ENCODE measurements around the gene HOXA9.

The HOXA9 gene

DNA sequence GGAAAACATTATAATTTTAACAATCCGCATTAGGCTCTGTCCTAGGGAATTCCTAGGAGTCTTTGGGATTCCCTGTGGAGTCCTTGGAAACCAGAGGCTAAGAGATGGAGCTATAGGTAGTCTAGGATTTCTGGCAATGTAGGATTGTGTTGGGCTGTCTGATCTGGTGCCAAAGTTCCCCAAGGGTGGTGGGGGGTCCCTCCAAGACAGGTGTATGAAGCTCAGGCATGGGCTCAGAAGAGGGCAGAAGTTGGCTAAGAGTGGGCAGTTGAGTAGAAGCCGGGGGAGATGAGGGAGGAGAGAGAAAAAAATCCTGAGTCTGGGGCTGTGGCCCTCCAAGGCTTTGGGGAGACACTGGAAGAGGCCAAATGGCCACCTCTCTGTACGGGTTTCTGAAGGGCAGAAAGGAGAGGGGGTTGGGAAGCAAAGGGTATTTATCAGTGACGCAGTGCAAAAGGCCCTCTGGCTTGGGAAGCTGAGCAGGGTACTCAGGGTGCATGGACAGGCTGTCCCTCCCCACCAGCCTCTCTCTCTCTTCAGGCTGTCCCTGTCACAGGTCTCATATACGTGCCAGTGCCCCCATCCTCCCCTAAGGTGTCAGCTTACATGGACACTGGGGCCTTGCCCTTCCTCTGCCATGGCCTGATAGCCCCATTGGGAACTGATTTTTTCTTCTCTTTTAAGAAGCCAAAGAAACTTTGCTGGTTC, 18.7 kb downstream of the HOXA9 start:
- Histone ChIP-seq H3K27me3 (ENCODE audit: control insufficient read depth, insufficient read depth, low read length) (peaks cover 74% of the 10 kb centered on the region), H3K4me3 (ENCODE audit: low read length) (no peak overlapping the region), H3K4me1 (ENCODE audit: control insufficient read depth, insufficient read depth, low read length) (peaks cover 32% of the 10 kb centered on the region), H3K9me3 (ENCODE audit: control insufficient read depth, low read length) (no peaks in the 10 kb centered on the region), H3K36me3 (ENCODE audit: control insufficient read depth, insufficient read depth, low read length) (no peaks in the 10 kb centered on the region), H3K9ac (ENCODE audit: low read length) (no peak overlapping the region)

DNA sequence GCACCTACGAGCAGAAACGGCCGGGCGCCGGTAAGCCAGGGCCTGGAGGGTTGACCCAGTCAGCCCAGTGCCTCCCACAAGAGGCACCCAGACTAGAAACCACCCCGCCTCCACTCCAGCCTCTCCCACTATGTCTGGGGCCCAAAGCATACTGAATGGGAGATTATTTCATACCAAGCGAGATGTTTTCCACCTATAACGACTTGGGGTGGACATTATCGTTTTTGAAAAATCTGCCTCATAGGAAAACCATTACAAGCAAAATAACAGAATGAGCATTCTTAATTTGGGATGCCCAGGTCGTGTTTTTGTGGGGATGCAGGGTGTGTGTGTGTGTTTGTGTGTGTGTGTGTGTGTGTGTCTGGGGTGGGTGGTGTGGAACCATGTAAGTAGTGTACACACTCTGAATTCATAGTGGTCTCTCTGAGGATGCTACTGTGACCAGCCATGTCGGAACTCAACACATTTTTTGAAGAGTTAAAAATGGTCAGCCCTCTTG, 19.4 kb downstream of the HOXA9 start:
- H3K36me3 ChIP-seq (ENCODE audit: control insufficient read depth, insufficient read depth, low read length): no peaks in the 10 kb centered on the region
- no peak overlapping the region for H3K9ac ChIP-seq (ENCODE audit: low read length)
- no peaks in the 10 kb centered on the region for H3K9me3 ChIP-seq (ENCODE audit: control insufficient read depth, low read length)
- H3K4me3 ChIP-seq (ENCODE audit: low read length): no peak overlapping the region
- H3K27me3 ChIP-seq (ENCODE audit: control insufficient read depth, insufficient read depth, low read length): peaks cover 67% of the 10 kb centered on the region
- H3K4me1 ChIP-seq (ENCODE audit: control insufficient read depth, insufficient read depth, low read length): peaks cover 26% of the 10 kb centered on the region

DNA sequence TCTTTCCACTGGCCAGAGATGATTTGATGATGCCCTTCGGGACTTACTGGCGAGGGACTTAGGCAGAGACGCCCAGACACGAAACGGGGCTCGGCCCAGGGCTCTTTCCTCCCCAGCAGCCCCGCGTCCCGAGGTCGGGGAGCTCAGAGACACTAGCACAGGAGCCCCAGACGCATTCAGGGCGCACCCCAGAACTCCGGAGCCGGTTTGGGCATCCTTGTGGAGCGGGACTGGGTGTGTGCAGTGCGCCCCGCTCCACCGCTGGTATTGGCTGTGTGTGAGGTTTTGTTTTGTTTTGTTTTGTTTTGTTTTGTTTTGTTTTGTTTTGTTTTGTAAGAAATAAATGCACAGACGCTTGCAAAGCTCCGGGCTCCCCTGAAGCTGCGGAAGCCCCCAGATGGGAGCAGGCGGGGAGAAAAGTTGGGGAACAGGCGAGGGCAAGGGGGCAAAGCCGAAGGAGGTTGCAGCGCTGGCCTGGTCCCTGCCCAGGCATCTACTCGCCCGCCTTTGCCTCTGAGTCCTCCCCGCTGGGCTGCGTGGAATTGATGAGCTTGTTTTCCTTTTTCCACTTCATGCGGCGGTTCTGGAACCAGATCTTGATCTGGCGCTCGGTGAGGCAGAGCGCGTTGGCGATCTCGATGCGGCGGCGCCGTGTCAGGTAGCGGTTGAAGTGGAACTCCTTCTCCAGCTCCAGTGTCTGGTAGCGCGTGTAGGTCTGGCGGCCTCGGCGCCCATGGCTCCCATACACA, 20.0 kb downstream of the HOXA9 start:
- peaks cover 60% of the 10 kb centered on the region for H3K27me3 ChIP-seq (ENCODE audit: control insufficient read depth, insufficient read depth, low read length)
- H3K9me3 ChIP-seq (ENCODE audit: control insufficient read depth, low read length): no peaks in the 10 kb centered on the region
- H3K4me3 ChIP-seq (ENCODE audit: low read length): no peak overlapping the region
- no peaks in the 10 kb centered on the region for H3K36me3 ChIP-seq (ENCODE audit: control insufficient read depth, insufficient read depth, low read length)
- peaks cover 21% of the 10 kb centered on the region for H3K4me1 ChIP-seq (ENCODE audit: control insufficient read depth, insufficient read depth, low read length)
- no peak overlapping the region for H3K9ac ChIP-seq (ENCODE audit: low read length)

DNA sequence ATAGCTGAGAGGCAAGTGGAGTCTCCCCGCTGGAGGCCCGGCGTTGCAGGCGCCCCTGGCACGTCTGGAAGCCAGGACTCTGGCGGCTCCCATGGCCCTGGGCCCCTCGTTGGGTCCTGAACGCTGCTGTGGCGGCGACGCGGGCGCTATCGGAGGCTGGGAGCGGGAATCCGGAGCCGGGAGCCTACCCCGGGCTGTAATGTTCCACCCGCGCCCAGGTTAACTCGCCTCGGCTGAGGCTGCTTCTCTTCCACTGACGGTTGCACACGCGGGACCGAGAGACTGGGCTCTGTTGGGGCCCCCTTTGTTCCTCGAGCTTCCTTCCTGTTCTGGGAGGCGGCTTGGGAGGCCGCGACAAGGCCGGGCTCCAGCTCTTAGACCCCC, 20.6 kb downstream of the HOXA9 start:
- peak overlapping the region; percentile 78 for H3K4me3 ChIP-seq (ENCODE audit: low read length)
- peaks cover 55% of the 10 kb centered on the region for H3K27me3 ChIP-seq (ENCODE audit: control insufficient read depth, insufficient read depth, low read length)
- H3K9ac ChIP-seq (ENCODE audit: low read length): no peak overlapping the region
- no peaks in the 10 kb centered on the region for H3K36me3 ChIP-seq (ENCODE audit: control insufficient read depth, insufficient read depth, low read length)
- peaks cover 18% of the 10 kb centered on the region for H3K4me1 ChIP-seq (ENCODE audit: control insufficient read depth, insufficient read depth, low read length)
- H3K9me3 ChIP-seq (ENCODE audit: control insufficient read depth, low read length): no peaks in the 10 kb centered on the region

DNA sequence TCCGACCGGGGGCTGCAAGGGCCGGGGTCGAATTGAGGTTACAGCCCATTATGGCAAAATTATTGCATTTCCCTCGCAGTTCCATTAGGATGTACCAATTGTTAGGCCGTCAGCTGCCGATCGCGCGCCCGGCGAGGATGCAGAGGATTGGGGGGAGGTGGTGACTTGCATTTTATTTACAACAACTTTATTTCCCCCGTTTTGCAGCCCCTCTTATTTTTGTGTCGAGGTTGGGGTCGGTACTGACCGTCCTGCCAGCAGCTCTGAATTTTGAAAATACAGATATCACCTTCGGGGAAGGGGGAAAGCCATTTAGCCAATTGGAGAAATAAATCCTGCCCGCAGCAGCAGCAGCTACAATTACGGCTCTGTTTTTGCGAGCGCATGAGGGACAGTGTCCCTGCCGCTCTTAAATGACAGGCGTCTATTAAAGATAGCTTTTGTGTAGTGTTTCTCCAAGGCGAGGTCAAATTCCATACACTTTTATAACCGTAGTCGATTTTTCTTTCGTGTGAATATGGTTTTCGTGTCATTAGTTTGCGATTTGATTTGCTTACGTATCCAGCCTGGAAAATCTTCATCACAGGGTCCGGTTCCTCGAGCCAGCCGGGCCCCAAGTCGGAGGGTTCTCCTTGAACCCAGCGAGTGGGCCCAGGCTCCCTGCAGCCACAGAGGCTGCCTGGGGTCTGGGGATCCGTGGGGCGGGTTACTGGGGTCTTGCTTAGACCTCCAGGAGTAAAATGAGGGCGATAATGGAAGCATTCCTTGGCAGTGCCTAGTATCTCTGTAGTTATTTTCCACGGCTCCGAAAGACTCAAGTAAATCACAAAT, 21.2 kb downstream of the HOXA9 start:
- Histone ChIP-seq H3K27me3 (ENCODE audit: control insufficient read depth, insufficient read depth, low read length) (peaks cover 55% of the 10 kb centered on the region), H3K9ac (ENCODE audit: low read length) (no peak overlapping the region)

DNA sequence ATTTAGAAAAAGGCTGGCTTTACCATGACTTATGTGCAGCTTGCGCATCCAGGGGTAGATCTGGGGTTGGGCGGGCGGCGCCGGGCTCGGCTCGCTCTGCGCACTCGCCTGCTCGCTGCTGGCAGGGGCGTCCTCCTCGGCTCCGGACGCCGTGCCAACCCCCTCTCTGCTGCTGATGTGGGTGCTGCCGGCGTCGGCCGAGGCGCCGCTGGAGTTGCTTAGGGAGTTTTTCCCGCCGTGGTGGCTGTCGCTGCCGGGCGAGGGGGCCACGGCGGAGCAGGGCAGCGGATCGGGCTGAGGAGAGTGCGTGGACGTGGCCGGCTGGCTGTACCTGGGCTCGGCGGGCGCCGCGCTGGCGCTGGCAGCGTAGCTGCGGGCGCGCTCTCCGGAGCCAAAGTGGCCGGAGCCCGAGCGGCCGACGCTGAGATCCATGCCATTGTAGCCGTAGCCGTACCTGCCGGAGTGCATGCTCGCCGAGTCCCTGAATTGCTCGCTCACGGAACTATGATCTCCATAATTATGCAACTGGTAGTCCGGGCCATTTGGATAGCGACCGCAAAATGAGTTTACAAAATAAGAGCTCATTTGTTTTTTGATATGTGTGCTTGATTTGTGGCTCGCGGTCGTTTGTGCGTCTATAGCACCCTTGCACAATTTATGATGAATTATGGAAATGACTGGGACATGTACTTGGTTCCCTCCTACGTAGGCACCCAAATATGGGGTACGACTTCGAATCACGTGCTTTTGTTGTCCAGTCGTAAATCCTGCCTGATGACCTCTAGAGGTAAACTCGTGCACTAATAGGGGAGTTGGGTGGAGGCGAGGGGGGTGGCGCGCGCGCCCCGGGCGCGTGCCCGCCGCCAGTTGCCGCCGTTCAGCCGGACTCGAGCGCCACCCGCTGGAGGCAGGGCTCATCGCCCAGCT, 22.1 kb downstream of the HOXA9 start, which contains the start of gene HOXA5:
TSS of gene HOXA5 (minus strand) at position 659 of the 927 bp plus-strand sequence. CDS start at position 585, 74 bp downstream.
- Histone ChIP-seq H3K9ac (ENCODE audit: low read length) (peak within 1 kb of the TSS; percentile 83), H3K4me3 (ENCODE audit: low read length) (peak within 1 kb of the TSS; percentile 78), H3K4me1 (ENCODE audit: control insufficient read depth, insufficient read depth, low read length) (peaks cover 17% of the 10 kb centered on the region), H3K27me3 (ENCODE audit: control insufficient read depth, insufficient read depth, low read length) (peaks cover 49% of the 10 kb centered on the region), H3K9me3 (ENCODE audit: control insufficient read depth, low read length) (no peaks in the 10 kb centered on the region), H3K36me3 (ENCODE audit: control insufficient read depth, insufficient read depth, low read length) (no peaks in the 10 kb centered on the region)

More for the DNA sequence above, 21.2 kb downstream of the HOXA9 start:
- H3K4me1 ChIP-seq (ENCODE audit: control insufficient read depth, insufficient read depth, low read length): peaks cover 18% of the 10 kb centered on the region
- peak overlapping the region; percentile 78 for H3K4me3 ChIP-seq (ENCODE audit: low read length)
- H3K36me3 ChIP-seq (ENCODE audit: control insufficient read depth, insufficient read depth, low read length): no peaks in the 10 kb centered on the region
- no peaks in the 10 kb centered on the region for H3K9me3 ChIP-seq (ENCODE audit: control insufficient read depth, low read length)

DNA sequence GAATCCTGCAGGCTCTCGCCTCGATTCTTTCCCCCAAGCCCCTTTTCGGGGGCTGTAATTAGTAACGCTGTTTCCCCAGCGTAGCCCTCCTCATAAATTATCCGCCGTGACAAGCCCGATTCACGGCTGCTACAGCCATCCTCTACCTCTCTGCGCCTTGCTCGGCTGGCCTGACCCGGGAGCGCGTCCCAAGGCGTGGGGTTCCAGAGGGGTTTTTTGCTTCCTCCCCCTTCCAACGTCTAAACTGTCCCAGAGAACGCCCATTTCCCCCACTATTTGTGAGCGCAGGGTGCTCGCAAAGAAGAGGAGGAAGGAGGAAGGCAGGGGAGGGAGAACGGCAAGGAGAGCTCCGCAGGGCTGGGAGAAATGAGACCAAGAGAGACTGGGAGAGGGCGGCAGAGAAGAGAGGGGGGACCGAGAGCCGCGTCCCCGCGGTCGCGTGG, 22.7 kb downstream of the HOXA9 start:
- peaks cover 13% of the 10 kb centered on the region for H3K4me1 ChIP-seq (ENCODE audit: control insufficient read depth, insufficient read depth, low read length)
- H3K4me3 ChIP-seq (ENCODE audit: low read length): peak overlapping the region; percentile 78
- peak overlapping the region; percentile 83 for H3K9ac ChIP-seq (ENCODE audit: low read length)
- H3K9me3 ChIP-seq (ENCODE audit: control insufficient read depth, low read length): no peaks in the 10 kb centered on the region
- H3K27me3 ChIP-seq (ENCODE audit: control insufficient read depth, insufficient read depth, low read length): peaks cover 43% of the 10 kb centered on the region
- H3K36me3 ChIP-seq (ENCODE audit: control insufficient read depth, insufficient read depth, low read length): no peaks in the 10 kb centered on the region

DNA sequence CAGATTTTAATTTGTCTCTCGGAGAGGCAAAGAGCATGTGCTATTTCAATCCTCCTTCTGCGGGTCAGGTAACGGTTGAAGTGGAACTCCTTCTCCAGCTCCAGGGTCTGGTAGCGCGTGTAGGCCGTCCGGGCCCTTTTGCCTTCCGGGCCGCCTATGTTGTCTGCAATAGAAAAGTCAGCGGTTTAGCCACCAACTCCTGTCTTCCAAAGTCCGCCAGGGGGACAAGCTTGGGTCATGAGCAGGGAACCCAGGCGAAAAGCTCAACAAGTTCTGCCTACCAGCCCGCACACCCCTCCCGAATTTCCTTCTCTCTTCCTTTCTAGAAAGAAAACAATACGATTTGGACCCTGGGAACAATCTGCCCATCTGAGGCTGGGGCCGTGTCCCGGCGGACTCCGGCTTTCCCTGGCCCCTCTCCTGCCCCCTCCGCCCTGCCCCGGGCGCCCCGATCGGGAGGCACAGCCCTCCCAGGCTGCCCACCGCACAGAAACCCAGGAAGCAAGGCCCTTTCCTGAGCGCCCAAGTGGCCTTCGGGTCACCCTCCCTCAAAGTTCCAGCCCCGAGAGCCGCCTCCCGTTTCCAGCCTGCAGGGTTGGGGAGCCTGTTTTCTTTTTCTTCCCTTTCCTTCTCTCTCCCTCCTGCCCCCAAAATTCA, 23.3 kb downstream of the HOXA9 start:
- peak overlapping the region; percentile 83 for H3K9ac ChIP-seq (ENCODE audit: low read length)

DNA sequence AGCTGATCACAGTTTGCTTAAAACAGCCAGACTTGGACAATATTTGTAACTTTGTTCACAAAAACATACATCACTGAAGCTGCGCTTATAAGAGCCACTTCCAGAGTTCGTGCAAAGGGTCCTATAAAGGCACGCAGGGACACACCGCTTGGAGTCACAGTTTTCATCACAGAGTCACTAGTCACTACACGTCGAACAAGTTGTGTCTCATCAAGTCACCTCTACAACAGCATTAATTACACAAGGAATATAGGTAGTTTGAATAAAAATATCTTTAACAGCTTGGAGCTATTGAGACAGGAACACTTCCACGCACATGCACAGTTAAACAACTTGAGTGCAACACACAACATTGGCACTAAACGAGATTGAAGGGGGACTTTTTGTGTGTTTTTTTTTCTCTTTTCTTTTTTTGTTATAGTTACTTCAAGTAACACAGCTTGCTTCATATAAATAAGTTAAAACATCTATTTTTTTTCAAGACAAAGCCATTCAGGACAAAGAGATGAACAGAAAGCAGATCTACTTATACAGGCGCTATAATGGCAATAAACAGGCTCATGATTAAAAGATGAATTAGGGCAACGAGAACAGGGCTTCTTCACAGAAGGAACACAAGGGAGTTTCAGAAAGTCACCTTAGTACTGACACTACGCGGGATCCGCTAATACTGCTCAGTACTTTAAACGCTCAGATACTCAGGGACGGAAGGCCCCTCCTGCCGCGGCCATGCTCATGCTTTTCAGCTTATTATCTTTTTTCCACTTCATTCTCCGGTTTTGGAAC, 24.0 kb downstream of the HOXA9 start:
- no peaks in the 10 kb centered on the region for H3K9me3 ChIP-seq (ENCODE audit: control insufficient read depth, low read length)
- H3K27me3 ChIP-seq (ENCODE audit: control insufficient read depth, insufficient read depth, low read length): peaks cover 30% of the 10 kb centered on the region
- peak overlapping the region; percentile 83 for H3K9ac ChIP-seq (ENCODE audit: low read length)
- peaks cover 19% of the 10 kb centered on the region for H3K4me1 ChIP-seq (ENCODE audit: control insufficient read depth, insufficient read depth, low read length)
- peak overlapping the region; percentile 78 for H3K4me3 ChIP-seq (ENCODE audit: low read length)
- no peaks in the 10 kb centered on the region for H3K36me3 ChIP-seq (ENCODE audit: control insufficient read depth, insufficient read depth, low read length)

More for the DNA sequence above, 23.3 kb downstream of the HOXA9 start:
- H3K4me1 ChIP-seq (ENCODE audit: control insufficient read depth, insufficient read depth, low read length): peaks cover 13% of the 10 kb centered on the region
- H3K9me3 ChIP-seq (ENCODE audit: control insufficient read depth, low read length): no peaks in the 10 kb centered on the region
- H3K36me3 ChIP-seq (ENCODE audit: control insufficient read depth, insufficient read depth, low read length): no peaks in the 10 kb centered on the region
- H3K27me3 ChIP-seq (ENCODE audit: control insufficient read depth, insufficient read depth, low read length): peaks cover 38% of the 10 kb centered on the region
- peak overlapping the region; percentile 78 for H3K4me3 ChIP-seq (ENCODE audit: low read length)

DNA sequence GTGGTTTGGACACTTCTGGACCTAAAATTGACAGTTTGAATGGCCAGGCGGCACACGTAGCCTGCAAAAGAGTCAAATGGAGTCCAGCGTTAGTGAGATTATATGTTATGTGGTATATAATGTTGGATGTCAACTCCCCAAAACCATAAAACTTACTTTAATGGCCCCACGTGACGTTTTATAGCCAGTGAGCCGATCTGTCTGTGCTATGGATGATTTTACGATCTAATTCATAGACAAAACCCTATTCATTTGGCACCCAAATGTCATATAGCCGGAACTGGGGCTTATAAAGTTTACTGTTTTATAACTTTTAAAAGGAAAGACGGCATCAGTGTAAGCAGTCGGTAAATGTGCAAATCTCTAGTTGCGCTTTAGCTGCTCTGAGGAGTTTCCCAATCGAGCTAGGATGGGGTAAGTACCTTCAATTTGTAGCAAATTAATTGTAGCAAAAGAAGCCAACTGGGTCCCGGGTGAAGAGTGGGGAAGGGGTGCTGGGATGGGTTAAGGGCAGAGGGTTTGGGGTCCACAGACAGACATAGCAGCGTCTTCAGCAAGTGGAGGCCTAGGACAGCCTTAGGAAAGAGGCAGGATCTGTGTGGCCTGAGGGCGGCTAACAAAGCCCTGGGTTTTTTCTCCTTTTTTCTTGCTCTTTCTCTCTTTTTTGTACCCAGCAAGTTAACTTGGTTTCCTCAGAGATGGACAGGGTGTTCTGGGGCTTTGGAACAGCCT, 25.0 kb downstream of the HOXA9 start:
- H3K27me3 ChIP-seq (ENCODE audit: control insufficient read depth, insufficient read depth, low read length): peaks cover 20% of the 10 kb centered on the region
- H3K9ac ChIP-seq (ENCODE audit: low read length): peak overlapping the region; percentile 29
- no peaks in the 10 kb centered on the region for H3K9me3 ChIP-seq (ENCODE audit: control insufficient read depth, low read length)
- no peak overlapping the region for H3K4me3 ChIP-seq (ENCODE audit: low read length)
- H3K36me3 ChIP-seq (ENCODE audit: control insufficient read depth, insufficient read depth, low read length): no peaks in the 10 kb centered on the region
- peaks cover 27% of the 10 kb centered on the region for H3K4me1 ChIP-seq (ENCODE audit: control insufficient read depth, insufficient read depth, low read length)

Data from mucosa of stomach (tissue), 1 donor.